GM10847 (cell line): ENCODE data around the gene ATN1.

ENCODE experiments used
- POLR2A ChIP-seq: IDR thresholded peaks from 2 replicates; pipeline ENCODE4 v1.6.1; 2011; ENCODE audit not compliant: insufficient read length; ENCODE audit errors: extremely low read depth

ATN1 gene

DNA sequence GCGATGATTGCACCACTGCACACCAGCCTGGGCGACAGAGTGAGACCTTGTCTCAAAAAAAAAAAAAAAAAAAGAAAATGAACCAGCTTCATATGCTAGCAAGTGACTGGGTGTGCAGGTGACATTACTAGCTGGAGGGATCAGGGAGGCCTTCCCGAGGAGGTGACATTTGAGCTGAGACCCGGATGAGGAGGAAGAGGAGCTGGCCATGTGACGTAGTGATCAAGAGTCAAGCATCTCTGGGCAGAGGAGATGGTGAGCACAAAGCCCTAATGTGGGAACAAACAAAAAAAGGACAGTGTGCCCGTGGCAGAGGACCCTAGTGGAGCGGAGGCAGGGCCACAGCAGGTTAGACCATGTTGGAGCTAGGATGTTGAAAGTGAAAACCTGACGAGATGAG, 19.9 kb downstream of the ATN1 start:
- TF ChIP-seq POLR2A, result no peak

GRCh38 chr12:6948873-6949594, 21.3 kb downstream of the ATN1 start:
- TF ChIP-seq POLR2A, result no peak

- TF ChIP-seq POLR2A, result no peak
Measured at GRCh38 chr12:6950401-6950801, 22.6 kb downstream of the ATN1 start.

GRCh38 chr12:6950811-6951540, 23.2 kb downstream of the ATN1 start, which contains the start of gene PTPN6:
Gene PTPN6 (plus strand): TSS chr12:6951356. CDS start chr12:6951513, 157 bp downstream.
- peak; percentile 93 for TF ChIP-seq POLR2A

GRCh38 chr12:6951551-6952120, 23.9 kb downstream of the ATN1 start:
- no peak for TF ChIP-seq POLR2A

- peak; percentile 29 for TF ChIP-seq POLR2A
Measured at GRCh38 chr12:6952121-6952862, 24.5 kb downstream of the ATN1 start.

- TF ChIP-seq POLR2A, result no peak
Measured at GRCh38 chr12:6952863-6953441, 25.2 kb downstream of the ATN1 start.

DNA sequence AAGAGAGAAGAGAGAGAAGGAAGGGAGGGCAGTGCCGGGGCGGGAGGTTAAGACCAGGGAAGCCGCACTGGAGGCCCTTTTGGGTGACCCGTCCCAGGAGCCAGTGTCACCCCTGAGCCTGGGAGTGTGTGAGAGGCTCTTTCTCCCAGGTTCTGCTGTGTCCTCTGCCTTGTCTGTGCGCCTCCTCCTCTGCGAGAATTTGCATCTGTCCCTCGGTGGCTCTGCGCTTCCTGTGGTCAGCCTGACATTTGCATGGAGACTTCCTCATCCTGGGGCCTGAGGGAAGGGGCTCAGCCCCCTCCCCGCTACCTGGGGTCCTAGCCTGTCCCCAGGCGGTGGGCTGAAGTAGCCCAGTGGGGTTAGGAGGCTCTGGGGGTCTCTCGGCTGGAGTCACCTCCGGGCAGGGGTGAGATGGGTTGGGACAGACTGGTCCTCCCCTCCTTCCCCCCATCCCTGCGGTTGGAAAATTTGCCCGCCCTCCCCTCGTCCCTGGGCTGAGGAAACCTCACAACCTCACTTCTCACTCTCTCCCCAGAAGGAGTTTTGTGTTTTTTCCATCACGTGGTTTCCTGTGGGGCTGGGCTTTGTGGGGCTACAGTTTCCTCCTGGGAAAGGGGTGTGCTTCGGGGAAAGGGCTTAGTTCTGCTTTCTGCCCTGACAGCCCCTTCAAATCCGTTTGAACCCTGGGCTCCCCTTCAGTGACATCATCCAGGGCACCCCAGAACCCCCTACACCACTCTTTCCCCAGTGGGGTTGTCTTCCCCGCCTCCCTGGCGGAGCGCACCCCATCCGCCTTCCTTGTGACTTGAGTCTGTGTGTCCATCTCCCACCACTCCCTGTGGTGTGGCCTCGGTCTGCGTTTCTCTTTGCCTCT, 25.9 kb downstream of the ATN1 start:
- peak; percentile 99 for TF ChIP-seq POLR2A

- no peak for TF ChIP-seq POLR2A
Measured at GRCh38 chr12:6954316-6955107, 26.8 kb downstream of the ATN1 start.

DNA sequence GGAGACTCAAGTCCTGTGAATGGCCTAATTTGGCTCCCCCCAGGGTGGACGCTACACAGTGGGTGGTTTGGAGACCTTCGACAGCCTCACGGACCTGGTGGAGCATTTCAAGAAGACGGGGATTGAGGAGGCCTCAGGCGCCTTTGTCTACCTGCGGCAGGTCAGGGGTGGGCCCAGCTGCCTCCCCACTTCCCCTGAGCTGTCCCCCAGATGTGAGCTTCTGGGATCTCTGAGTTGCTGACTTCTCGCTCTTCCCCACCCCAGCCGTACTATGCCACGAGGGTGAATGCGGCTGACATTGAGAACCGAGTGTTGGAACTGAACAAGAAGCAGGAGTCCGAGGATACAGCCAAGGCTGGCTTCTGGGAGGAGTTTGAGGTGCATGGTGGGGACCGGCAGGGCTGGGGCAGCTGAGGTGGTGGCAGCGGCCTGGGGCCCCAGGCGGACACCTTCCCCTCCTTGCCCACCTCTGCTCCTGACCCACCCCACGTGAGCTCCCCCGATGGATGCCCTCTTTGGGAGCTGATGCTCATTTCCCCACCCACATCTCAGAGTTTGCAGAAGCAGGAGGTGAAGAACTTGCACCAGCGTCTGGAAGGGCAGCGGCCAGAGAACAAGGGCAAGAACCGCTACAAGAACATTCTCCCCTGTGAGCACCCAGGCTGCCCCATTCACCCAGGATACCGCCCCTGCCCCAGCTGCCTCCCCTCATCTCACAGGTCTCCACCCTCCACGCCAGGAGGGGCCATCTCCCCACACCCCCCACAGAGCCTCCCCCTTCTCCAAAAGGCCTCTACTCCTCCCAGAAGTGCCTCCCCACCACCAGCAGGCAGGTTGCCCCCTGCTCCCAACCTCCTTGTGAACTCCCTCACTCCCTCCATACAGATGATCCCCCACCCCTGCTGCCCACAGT, 27.6 kb downstream of the ATN1 start:
- no peak for TF ChIP-seq POLR2A

DNA sequence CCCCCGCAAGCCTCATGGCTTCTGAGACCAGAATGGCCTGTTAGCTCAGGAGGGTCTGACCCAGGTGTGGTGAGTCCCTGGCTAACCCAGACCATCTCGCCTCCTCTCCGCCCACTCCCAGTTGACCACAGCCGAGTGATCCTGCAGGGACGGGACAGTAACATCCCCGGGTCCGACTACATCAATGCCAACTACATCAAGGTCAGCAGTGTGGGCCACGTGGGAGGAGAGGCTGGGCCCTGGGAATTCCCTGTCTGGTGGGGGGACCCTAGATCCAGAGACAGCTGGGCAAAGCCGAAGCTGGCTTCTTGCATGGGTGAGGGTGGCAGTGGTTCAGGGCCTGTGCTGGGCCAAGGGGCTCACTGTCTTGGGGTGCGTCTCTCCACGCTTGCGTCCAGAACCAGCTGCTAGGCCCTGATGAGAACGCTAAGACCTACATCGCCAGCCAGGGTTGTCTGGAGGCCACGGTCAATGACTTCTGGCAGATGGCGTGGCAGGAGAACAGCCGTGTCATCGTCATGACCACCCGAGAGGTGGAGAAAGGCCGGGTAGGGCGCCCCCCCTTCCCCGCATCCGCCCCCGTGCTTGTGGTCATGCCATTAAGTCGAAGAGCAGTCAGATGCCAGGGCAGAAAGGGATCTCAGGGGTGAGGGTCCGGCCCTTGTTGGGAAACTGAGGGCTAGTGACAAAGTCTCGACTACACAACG, 28.4 kb downstream of the ATN1 start:
- TF ChIP-seq POLR2A, result peak; percentile 20
